ENCODE data around the gene ROBO2. TPM values are rescaled to one million over a fixed set of nuclear protein-coding genes. Genes with fewer than 3 reads are reported as not detected.

ROBO2 gene
- total and polyA plus RNA-seq, 8 donors: 0.65 to 4.3 (median 1.6) TPM

GRCh38 chr3:77052733-77053670, 13.1 kb downstream of the ROBO2 start:
- FAIRE-seq (no peak), ATAC-seq (peak; percentile 53 to 73 (median 54)), DNase-seq (no peak)
- TF ChIP-seq, protein P1, sequence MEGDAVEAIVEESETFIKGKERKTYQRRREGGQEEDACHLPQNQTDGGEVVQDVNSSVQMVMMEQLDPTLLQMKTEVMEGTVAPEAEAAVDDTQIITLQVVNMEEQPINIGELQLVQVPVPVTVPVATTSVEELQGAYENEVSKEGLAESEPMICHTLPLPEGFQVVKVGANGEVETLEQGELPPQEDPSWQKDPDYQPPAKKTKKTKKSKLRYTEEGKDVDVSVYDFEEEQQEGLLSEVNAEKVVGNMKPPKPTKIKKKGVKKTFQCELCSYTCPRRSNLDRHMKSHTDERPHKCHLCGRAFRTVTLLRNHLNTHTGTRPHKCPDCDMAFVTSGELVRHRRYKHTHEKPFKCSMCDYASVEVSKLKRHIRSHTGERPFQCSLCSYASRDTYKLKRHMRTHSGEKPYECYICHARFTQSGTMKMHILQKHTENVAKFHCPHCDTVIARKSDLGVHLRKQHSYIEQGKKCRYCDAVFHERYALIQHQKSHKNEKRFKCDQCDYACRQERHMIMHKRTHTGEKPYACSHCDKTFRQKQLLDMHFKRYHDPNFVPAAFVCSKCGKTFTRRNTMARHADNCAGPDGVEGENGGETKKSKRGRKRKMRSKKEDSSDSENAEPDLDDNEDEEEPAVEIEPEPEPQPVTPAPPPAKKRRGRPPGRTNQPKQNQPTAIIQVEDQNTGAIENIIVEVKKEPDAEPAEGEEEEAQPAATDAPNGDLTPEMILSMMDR (IDR thresholded peaks at IDR 0.05): no peak
- Histone ChIP-seq H3K4me3 (no peak overlapping the region), H3K27me3 (no peaks in the 10 kb centered on the region), H3K4me1 (peaks cover 0 to 6% (median 4%) of the 10 kb centered on the region in 3 donors), H3K36me3 (no peaks in the 10 kb centered on the region), H3K9me3 (no peaks in the 10 kb centered on the region), H3K27ac (no peak overlapping the region)
- intact Hi-C loops (cut with DNase I): no loop called here
- WGBS, 2 donors: 11 to 13% methylated on average over 2 of the region's 2 CpGs

DNA sequence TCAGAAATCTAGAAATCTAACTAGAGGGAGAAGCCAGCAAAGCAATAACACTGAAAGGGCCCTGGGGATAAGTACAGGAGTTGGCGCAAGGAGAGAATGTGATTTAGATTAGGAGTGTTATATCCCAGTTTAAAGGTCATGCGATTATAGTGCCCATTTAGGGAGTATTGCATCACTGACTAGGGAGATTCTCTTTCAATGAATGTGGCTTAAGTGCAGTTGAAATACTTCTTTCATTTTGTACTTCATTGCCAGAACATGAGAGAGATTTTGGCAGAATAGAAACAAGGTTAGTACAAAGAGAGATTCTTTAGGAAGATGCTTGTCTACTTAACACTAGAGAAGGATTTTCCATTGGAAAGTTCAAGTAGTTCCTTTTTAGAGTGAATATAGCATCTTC, 13.9 kb downstream of the ROBO2 start:
- Histone ChIP-seq H3K4me3 (no peak overlapping the region), H3K27ac (no peak overlapping the region), H3K36me3 (no peaks in the 10 kb centered on the region), H3K4me1 (peaks cover 0 to 6% (median 4%) of the 10 kb centered on the region in 3 donors), H3K9me3 (no peaks in the 10 kb centered on the region), H3K27me3 (no peaks in the 10 kb centered on the region)
- FAIRE-seq (no peak), ATAC-seq (peak in 3 of 4 donors; percentile 37 to 61 (median 50)), DNase-seq (no peak)
- TF ChIP-seq, protein P1 (IDR thresholded peaks at IDR 0.05): no peak
- intact Hi-C loops (cut with DNase I): no loop called here
- 56 to 59% methylated on average over 2 of the region's 2 CpGs for WGBS, 2 donors

- ATAC-seq (no peak), FAIRE-seq (no peak), DNase-seq (no peak)
- TF ChIP-seq, protein P1 (IDR thresholded peaks at IDR 0.05): no peak
- H3K4me3 ChIP-seq: no peak overlapping the region
- WGBS, 2 donors: 78 to 91% methylated on average over 4 of the region's 4 CpGs
- no peak overlapping the region for H3K27ac ChIP-seq
- H3K9me3 ChIP-seq: no peaks in the 10 kb centered on the region
- H3K36me3 ChIP-seq: no peaks in the 10 kb centered on the region
- intact Hi-C loops (cut with DNase I): no loop called here
- peaks cover 0 to 6% (median 4%) of the 10 kb centered on the region in 3 donors for H3K4me1 ChIP-seq
- no peaks in the 10 kb centered on the region for H3K27me3 ChIP-seq
These were observed 16.0 kb downstream of the ROBO2 start for GRCh38 chr3:77055841-77056341.

- H3K4me1 ChIP-seq: no peaks in the 10 kb centered on the region
- H3K4me3 ChIP-seq: no peak overlapping the region
- intact Hi-C loops (cut with DNase I): no loop called here
- no peak for ATAC-seq
- DNase-seq: no peak
- H3K27ac ChIP-seq: no peak overlapping the region
- TF ChIP-seq, protein P1 (IDR thresholded peaks at IDR 0.05): no peak
- H3K9me3 ChIP-seq: no peaks in the 10 kb centered on the region
- WGBS, 2 donors: 91 to 94% methylated on average over 1 of the region's 1 CpG
- no peaks in the 10 kb centered on the region for H3K27me3 ChIP-seq
- FAIRE-seq: no peak
- H3K36me3 ChIP-seq: no peaks in the 10 kb centered on the region
These were observed 19.5 kb downstream of the ROBO2 start for GRCh38 chr3:77059354-77059753.

- 79 to 91% methylated on average over 5 of the region's 5 CpGs for WGBS, 2 donors
- DNase-seq (no peak), ATAC-seq (no peak), FAIRE-seq (no peak)
- H3K27ac ChIP-seq: no peak overlapping the region
- intact Hi-C loops (cut with DNase I): no loop called here
- no peaks in the 10 kb centered on the region for H3K9me3 ChIP-seq
- no peaks in the 10 kb centered on the region for H3K36me3 ChIP-seq
- no peaks in the 10 kb centered on the region for H3K27me3 ChIP-seq
- H3K4me3 ChIP-seq: no peak overlapping the region
- TF ChIP-seq, protein P1 (IDR thresholded peaks at IDR 0.05): no peak
- H3K4me1 ChIP-seq: no peaks in the 10 kb centered on the region
These were observed 23.5 kb downstream of the ROBO2 start for GRCh38 chr3:77063423-77063822.

Measured in pancreas (tissue), 10 donors.